K562 (cell line): ENCODE data around the gene GNAT1. TPM values are rescaled to one million over a fixed set of nuclear protein-coding genes. Genes with fewer than 3 reads are reported as not detected.

Source experiments
- AFF4 ChIP-seq: sonication (generic); formaldehyde crosslinking; IDR thresholded peaks from 2 replicates; pipeline ENCODE4 v1.8.0; 2023; ENCODE audit warnings: mild to moderate bottlenecking, missing genetic modification reagents
- CCNT2 ChIP-seq: IDR thresholded peaks from 2 replicates; pipeline ENCODE4 v1.6.1; 2011; ENCODE audit warnings: borderline replicate concordance, low read depth, mild to moderate bottlenecking, moderate library complexity, mixed read lengths, low read length; ENCODE audit not compliant: insufficient read length; ENCODE audit errors: extremely low read depth
- CREB5 ChIP-seq: fragments of 250-450 bp; sonication (Bioruptor Pico); IDR thresholded peaks from 2 replicates; pipeline ENCODE4 v1.5.0; 2020; ENCODE audit warnings: mild to moderate bottlenecking
- EP300 ChIP-seq: IDR thresholded peaks from 2 replicates; pipeline ENCODE4 v1.6.1; 2012; ENCODE audit warnings: low read length, improper control_type of control experiment
- GATAD2B ChIP-seq: fragments of 450-650 bp; IDR thresholded peaks from 2 replicates; pipeline ENCODE4 v1.6.1; 2017; ENCODE audit warnings: mild to moderate bottlenecking, borderline replicate concordance
- HSF4 ChIP-seq: fragments of 250-450 bp; sonication (Bioruptor Pico); IDR thresholded peaks from 2 replicates; pipeline ENCODE4 v2.1.2; 2022; ENCODE audit warnings: mild to moderate bottlenecking, moderate library complexity, borderline replicate concordance
- IRF1 ChIP-seq: sonication (generic); formaldehyde crosslinking; IDR thresholded peaks from 2 replicates; pipeline ENCODE4 v1.8.0; 2022; ENCODE audit warnings: missing genetic modification reagents, mild to moderate bottlenecking, borderline replicate concordance
- KDM5B ChIP-seq: fragments of 200-600 bp; sonication (generic); IDR thresholded peaks from 2 replicates; pipeline ENCODE4 v1.6.1; 2012; ENCODE audit warnings: low read depth, mild to moderate bottlenecking, moderate library complexity, low read length, control low read depth, inconsistent platforms; ENCODE audit not compliant: insufficient replicate concordance
- SMARCC2 ChIP-seq: fragments of 450-650 bp; IDR thresholded peaks from 2 replicates; pipeline ENCODE4 v1.6.1; 2017; ENCODE audit warnings: antibody characterized with exemption, moderate library complexity, mild to moderate bottlenecking, low read depth
- SOX6 ChIP-seq: fragments of 450-650 bp; IDR thresholded peaks from 2 replicates; pipeline ENCODE4 v1.6.1; 2014; ENCODE audit warnings: mild to moderate bottlenecking
- TFE3 ChIP-seq: fragments of 450-650 bp; formaldehyde crosslinking; IDR thresholded peaks from 2 replicates; pipeline ENCODE4 v1.4.0; 2020; ENCODE audit warnings: mild to moderate bottlenecking, mixed read lengths
- UBTF ChIP-seq, 2 experiments: IDR thresholded peaks; 2 replicates each; pipeline ENCODE4 v1.6.1; 2012; ENCODE audit warnings: improper control_type of control experiment in 2 of 2, low read depth in 2 of 2, low read length in 2 of 2, borderline replicate concordance in 1 of 2
- ZNF12 ChIP-seq: sonication (generic); formaldehyde crosslinking; IDR thresholded peaks from 2 replicates; pipeline ENCODE4 v1.4.0; 2020; ENCODE audit warnings: mild to moderate bottlenecking, missing genetic modification reagents
- ZNF57 ChIP-seq: fragments of 450-650 bp; formaldehyde crosslinking; IDR thresholded peaks from 2 replicates; pipeline ENCODE4 v1.4.0; 2020; ENCODE audit warnings: mild to moderate bottlenecking, moderate library complexity
- polyA plus RNA-seq, 8 experiments: library from polyadenylated mRNA; depleted of rRNA in 4 of 8; stranded (reverse) in 5 of 8; unstranded in 3 of 8; fragments of >200 nt; fragmentation: Nextera tagmentation in 2 of 8; fragmentation: Illumina TruSeq in 1 of 8; extraction: Ambion mirVana in 2 of 8; extraction: Trizol in 1 of 8; gene quantifications; 2 replicates each; pipeline versions ENCODE4 v1.2.1 to v1.2.3, GENCODE V29; 2011 to 2014; ENCODE audit warnings: inconsistent platforms in 1 of 8, missing spikeins in 1 of 8
- total RNA-seq, 7 experiments: library from RNA; depleted of rRNA in 6 of 7; stranded (reverse); fragments of >200 nt in 6 of 7; fragmentation: Illumina TruSeq in 2 of 7; extraction: Trizol in 2 of 7; gene quantifications; 2 replicates each; pipeline versions ENCODE4 v1.2.1 to v1.2.3, GENCODE V29; 2011 to 2021; ENCODE audit warnings: low replicate concordance in 1 of 7

Gene GNAT1
- total and polyA plus RNA-seq, 9 of the 15 experiments (the other 6 are each of a cell fraction or from before 2014, with no cell fraction given): not detected

DNA sequence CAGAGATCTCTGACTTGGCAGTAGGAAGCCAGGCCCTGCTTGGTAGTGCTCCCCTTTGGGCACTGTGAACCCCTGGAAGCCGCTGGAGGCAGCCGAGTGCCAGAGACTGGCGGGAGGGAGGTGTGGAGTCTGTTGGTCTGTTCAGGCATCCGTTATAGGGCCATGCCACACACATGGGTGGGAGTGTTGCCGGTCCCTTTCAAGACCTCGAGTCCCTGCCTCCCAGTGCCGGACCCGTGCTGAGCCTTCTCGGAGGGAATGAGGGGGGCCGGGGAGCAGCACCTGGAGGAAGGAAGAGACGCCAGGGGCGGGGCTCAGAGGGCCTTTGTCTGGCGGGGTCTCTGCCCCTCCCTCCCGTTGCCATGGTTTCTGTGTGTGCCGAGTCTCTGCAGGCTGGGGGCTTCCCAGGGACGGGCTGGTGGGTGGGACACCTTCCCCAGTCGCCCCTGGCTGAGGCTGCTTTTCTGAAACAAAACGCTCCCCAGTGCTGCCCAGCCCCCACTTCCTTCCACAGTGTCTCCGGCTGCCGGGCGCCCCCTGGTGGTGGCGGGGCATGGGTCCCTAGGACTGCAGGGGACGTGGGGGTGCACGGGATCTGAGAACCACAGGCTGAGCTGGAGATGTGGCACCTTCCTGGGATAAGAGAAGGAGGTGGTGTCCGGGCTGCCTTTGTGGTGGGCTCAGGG lies 54.6 kb downstream of the GNAT1 start (continued):
- no peak for TF ChIP-seq UBTF (IDR thresholded peaks at IDR 0.05; ENCODE audit: borderline replicate concordance in 1 of 2, low read depth in 2 of 2, low read length in 2 of 2)
- TF ChIP-seq SOX6: no peak
- no peak for TF ChIP-seq CREB5
- TF ChIP-seq TFE3 (CRISPR knock-in tag): no peak
- TF ChIP-seq ZNF12 (CRISPR knock-in tag): no peak
- no peak for TF ChIP-seq SMARCC2
- no peak for TF ChIP-seq AFF4 (CRISPR knock-in tag)
- TF ChIP-seq GATAD2B: no peak; the same call in 1 of the 2 replicates
- no peak for TF ChIP-seq KDM5B
- TF ChIP-seq HSF4: no peak
- TF ChIP-seq ZNF57 (CRISPR knock-in tag): no peak
- no peak for TF ChIP-seq EP300
- peak; percentile 34 for TF ChIP-seq CCNT2
- no peak for TF ChIP-seq IRF1 (CRISPR knock-in tag)
